H9 (cell line): ENCODE measurements around the gene RALA. TPM values are rescaled to one million over a fixed set of nuclear protein-coding genes. Genes with fewer than 3 reads are reported as not detected.

Source experiments
- DNase-seq: peaks from one replicate; pipeline ENCODE4 v3.0.0-alpha.2; 2017
- H2AFZ ChIP-seq: one replicate; pipeline ENCODE4 v1.6.1; 2013; ENCODE audit warnings: mild to moderate bottlenecking, low read length, control low read depth, moderate library complexity
- H2AK5ac ChIP-seq: 2 replicates; pipeline ENCODE4 v1.6.1; 2013; ENCODE audit warnings: low read length, control low read depth, mixed read lengths; ENCODE audit not compliant: insufficient read length
- H2BK120ac ChIP-seq: one replicate; pipeline ENCODE4 v1.6.1; 2013; ENCODE audit warnings: low read depth, mild to moderate bottlenecking, low read length, control low read depth, inconsistent platforms; ENCODE audit not compliant: poor library complexity, severe bottlenecking
- H2BK12ac ChIP-seq: 2 replicates; pipeline ENCODE4 v1.6.1; 2013; ENCODE audit warnings: low read length, control low read depth, mixed read lengths, low read depth; ENCODE audit not compliant: insufficient read length
- H2BK15ac ChIP-seq: 2 replicates; pipeline ENCODE4 v1.6.1; 2013; ENCODE audit warnings: low read depth, low read length, control low read depth
- H2BK20ac ChIP-seq: one replicate; pipeline ENCODE4 v1.6.1; 2013; ENCODE audit warnings: low read depth, mild to moderate bottlenecking, low read length, control low read depth, inconsistent platforms; ENCODE audit not compliant: poor library complexity, severe bottlenecking
- H2BK5ac ChIP-seq: 2 replicates; pipeline ENCODE4 v1.6.1; 2013; ENCODE audit warnings: low read length, control low read depth, mixed read lengths; ENCODE audit not compliant: insufficient read length
- H3K14ac ChIP-seq: 2 replicates; pipeline ENCODE4 v1.6.1; 2013; ENCODE audit warnings: low read length, control low read depth; ENCODE audit not compliant: insufficient read depth
- H3K18ac ChIP-seq: 2 replicates; pipeline ENCODE4 v1.6.1; 2013; ENCODE audit warnings: low read depth, mild to moderate bottlenecking, mixed read lengths, low read length, control low read depth; ENCODE audit not compliant: insufficient read length
- H3K23ac ChIP-seq: 2 replicates; pipeline ENCODE4 v1.6.1; 2013; ENCODE audit warnings: low read length, control low read depth, mixed read lengths, low read depth; ENCODE audit not compliant: insufficient read length
- H3K23me2 ChIP-seq: 2 replicates; pipeline ENCODE4 v1.6.1; 2013; ENCODE audit warnings: low read depth, mild to moderate bottlenecking, mixed read lengths, low read length, control low read depth; ENCODE audit not compliant: insufficient read length, poor library complexity, severe bottlenecking
- H3K27ac ChIP-seq: 2 replicates; pipeline ENCODE4 v1.5.1; 2013; ENCODE audit warnings: low read length, control low read depth, mixed read lengths, low read depth; ENCODE audit not compliant: insufficient read length
- H3K27me3 ChIP-seq: 2 replicates; pipeline ENCODE4 v1.6.1; 2013; ENCODE audit warnings: low read length, control low read depth, inconsistent platforms; ENCODE audit not compliant: insufficient read depth
- H3K4ac ChIP-seq: 2 replicates; pipeline ENCODE4 v1.6.1; 2013; ENCODE audit warnings: low read depth, mild to moderate bottlenecking, control low read depth, inconsistent platforms, low read length, moderate library complexity
- H3K4me1 ChIP-seq: 2 replicates; pipeline ENCODE4 v1.6.1; 2013; ENCODE audit warnings: low read length, control low read depth, inconsistent platforms; ENCODE audit not compliant: insufficient read depth
- H3K4me2 ChIP-seq: 2 replicates; pipeline ENCODE4 v1.6.1; 2013; ENCODE audit warnings: low read length, control low read depth, mixed read lengths; ENCODE audit not compliant: insufficient read length, insufficient read depth
- H3K56ac ChIP-seq: 2 replicates; pipeline ENCODE4 v1.6.1; 2013; ENCODE audit warnings: low read depth, mild to moderate bottlenecking, mixed read lengths, low read length, control low read depth; ENCODE audit not compliant: insufficient read length
- H3K79me1 ChIP-seq: 2 replicates; pipeline ENCODE4 v1.6.1; 2013; ENCODE audit warnings: low read depth, mild to moderate bottlenecking, moderate library complexity, low read length, control low read depth, inconsistent platforms; ENCODE audit not compliant: insufficient read depth, poor library complexity, severe bottlenecking
- H3K79me2 ChIP-seq: 2 replicates; pipeline ENCODE4 v1.6.1; 2013; ENCODE audit warnings: low read length, control low read depth, inconsistent platforms; ENCODE audit not compliant: insufficient read depth
- H3K9ac ChIP-seq: 2 replicates; pipeline ENCODE4 v1.6.1; 2013; ENCODE audit warnings: low read length, control low read depth, mixed read lengths; ENCODE audit not compliant: insufficient read length; ENCODE audit errors: extremely low read depth
- H3K9me3 ChIP-seq: one replicate; pipeline ENCODE4 v1.6.1; 2013; ENCODE audit warnings: low read depth, low read length, inconsistent platforms; ENCODE audit not compliant: control insufficient read depth
- H3T11ph ChIP-seq: one replicate; pipeline ENCODE4 v1.6.1; 2013; ENCODE audit warnings: mild to moderate bottlenecking, low read length, control low read depth, inconsistent platforms
- H4K20me1 ChIP-seq: one replicate; pipeline ENCODE4 v1.6.1; 2013; ENCODE audit not compliant: control insufficient read depth, insufficient read length, insufficient read depth
- H4K5ac ChIP-seq: 2 replicates; pipeline ENCODE4 v1.6.1; 2013; ENCODE audit warnings: low read depth, mild to moderate bottlenecking, mixed read lengths, low read length, control low read depth; ENCODE audit not compliant: insufficient read length
- H4K8ac ChIP-seq: replicated peaks from 2 replicates; pipeline ENCODE4 v1.6.1; 2013; ENCODE audit warnings: low read length, control low read depth, mixed read lengths, low read depth; ENCODE audit not compliant: insufficient read length
- H4K91ac ChIP-seq: 2 replicates; pipeline ENCODE4 v1.6.1; 2013; ENCODE audit warnings: low read depth, mild to moderate bottlenecking, moderate library complexity, mixed read lengths, low read length, control low read depth; ENCODE audit not compliant: insufficient read length
- H3K27ac Mint-ChIP-seq, 3 experiments: 2 replicates in 2 of 3; 3 replicates in 1 of 3; pipeline ENCODE4 v1.8.0; 2020 to 2021; ENCODE audit warnings: mixed read lengths in 3 of 3, mild to moderate bottlenecking in 1 of 3, moderate library complexity in 1 of 3
- H3K27me3 Mint-ChIP-seq: 2 replicates; pipeline ENCODE4 v1.8.0; 2021; ENCODE audit warnings: low read depth, mild to moderate bottlenecking, moderate library complexity, mixed read lengths
- H3K36me3 Mint-ChIP-seq, 3 experiments: 2 replicates in 2 of 3; 3 replicates in 1 of 3; pipeline ENCODE4 v1.8.0; 2020 to 2021; ENCODE audit warnings: low read depth in 3 of 3, mixed read lengths in 3 of 3; ENCODE audit not compliant: insufficient read depth in 1 of 3
- H3K4me1 Mint-ChIP-seq, 2 experiments: 2 replicates each; pipeline ENCODE4 v1.8.0; 2020; ENCODE audit warnings: mixed read lengths in 2 of 2
- H3K4me3 Mint-ChIP-seq, 2 experiments: 2 replicates in 1 of 2; 3 replicates in 1 of 2; pipeline ENCODE4 v1.8.0; 2020 to 2021; ENCODE audit warnings: mild to moderate bottlenecking in 2 of 2, mixed read lengths in 2 of 2, moderate library complexity in 1 of 2
- H3K9me3 Mint-ChIP-seq, 2 experiments: 2 replicates in 1 of 2; 3 replicates in 1 of 2; pipeline ENCODE4 v1.8.0; 2020; ENCODE audit warnings: mild to moderate bottlenecking in 2 of 2, mixed read lengths in 2 of 2, moderate library complexity in 1 of 2
- CTCF ChIP-seq: fragments of 200-600 bp; sonication (generic); conservative IDR thresholded peaks from 3 replicates; pipeline ENCODE4 v1.8.0; 2021; ENCODE audit warnings: antibody characterized with exemption, mild to moderate bottlenecking
- WGBS: extraction: QIAGEN DNeasy Blood & Tissue Kit; methylation state at CpG from one replicate; pipeline ENCODE4 v1.1.7; 2013; ENCODE audit warnings: missing lambda C conversion rate, low lambda C conversion rate, mixed read lengths; ENCODE audit not compliant: insufficient read length; ENCODE audit errors: extremely low coverage; 5-methylcytosine and 5-hydroxymethylcytosine counted together
- total RNA-seq: library from RNA; stranded (reverse); gene quantifications from 2 replicates; pipeline ENCODE4 v1.2.1, GENCODE V29; 2021

RALA gene
- total RNA-seq, 1 experiment from 2014 or later, result 57.5 TPM

GRCh38 chr7:39746103-39746819 is 122.9 kb downstream of the RALA start:
- H3K27ac ChIP-seq, result no peak overlapping the region
- H3T11ph ChIP-seq, result no peak overlapping the region
- peaks cover 0 to 6% (median 5%) of the 10 kb centered on the region in 3 experiments; a peak in 4 of 7 replicates for H3K36me3 Mint-ChIP-seq
- DNase-seq, result peak; percentile 91
- no peak overlapping the region for H3K9ac ChIP-seq
- H2BK20ac ChIP-seq, result no peak overlapping the region
- H3K4me3 Mint-ChIP-seq, result no peak overlapping the region; a peak in 1 of 5 replicates
- H3K23ac ChIP-seq, result no peak overlapping the region
- H4K91ac ChIP-seq, result no peak overlapping the region
- no peak overlapping the region for H3K14ac ChIP-seq
- no peak overlapping the region for H2AFZ ChIP-seq
- no peaks in the 10 kb centered on the region for H3K79me2 ChIP-seq
- peak; percentile 89 for TF ChIP-seq CTCF
- H3K79me1 ChIP-seq, result no peaks in the 10 kb centered on the region
- H3K27me3 Mint-ChIP-seq, result no peaks in the 10 kb centered on the region
- H3K23me2 ChIP-seq, result no peaks in the 10 kb centered on the region
- H2AK5ac ChIP-seq, result no peak overlapping the region
- no peak overlapping the region for H2BK120ac ChIP-seq
- no peaks in the 10 kb centered on the region for H3K9me3 ChIP-seq
- no peak overlapping the region for H4K8ac ChIP-seq
- no peak overlapping the region for H2BK15ac ChIP-seq
- H3K9me3 Mint-ChIP-seq, result no peaks in the 10 kb centered on the region; a peak in 1 of 5 replicates
- peaks cover 26% of the 10 kb centered on the region in 2 experiments for H3K4me1 Mint-ChIP-seq
- no peak overlapping the region for H3K4me2 ChIP-seq
- no peaks in the 10 kb centered on the region for H4K20me1 ChIP-seq
- no peak overlapping the region for H3K18ac ChIP-seq
- H2BK5ac ChIP-seq, result no peak overlapping the region
- H4K5ac ChIP-seq, result no peak overlapping the region
- no peak overlapping the region for H2BK12ac ChIP-seq
- no peak overlapping the region for H3K4ac ChIP-seq
- peak overlapping the region in 1 of 3 experiments; percentile 53; a peak in 2 of 7 replicates for H3K27ac Mint-ChIP-seq
- no peaks in the 10 kb centered on the region for H3K27me3 ChIP-seq
- WGBS, result 100% methylated on average over 1 of the region's 11 CpGs
- peaks cover 8% of the 10 kb centered on the region; the same call in 1 of the 2 replicates for H3K4me1 ChIP-seq
- no peak overlapping the region for H3K56ac ChIP-seq
